ENCODE measurements around the gene NYAP2. TPM values are rescaled to one million over a fixed set of nuclear protein-coding genes. Genes with fewer than 3 reads are reported as not detected.

NYAP2 gene
- total RNA-seq, 1 experiment from 2014 or later = 2.3 TPM

DNA sequence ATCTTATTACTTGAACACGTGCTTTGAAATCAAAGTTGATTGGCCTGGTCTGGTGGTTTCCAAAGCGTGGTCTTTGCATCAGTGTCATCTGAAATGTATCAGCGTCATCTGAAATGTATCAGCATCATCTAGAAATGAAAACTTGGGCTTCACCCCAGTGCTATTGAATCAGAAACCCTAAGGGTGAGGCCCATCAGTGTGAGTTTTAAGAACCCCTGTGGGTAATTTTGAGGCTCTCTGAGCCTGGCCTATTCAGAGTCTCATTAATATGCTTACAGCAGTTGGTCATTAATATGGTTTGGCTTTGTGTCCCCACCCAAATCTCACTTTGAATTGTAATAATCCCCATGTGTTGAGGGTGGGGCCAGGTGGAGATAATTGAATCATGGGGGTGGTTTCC, 85.2 kb downstream of the NYAP2 start:
- DNase-seq (ENCODE audit: low read depth) = no peak

DNA sequence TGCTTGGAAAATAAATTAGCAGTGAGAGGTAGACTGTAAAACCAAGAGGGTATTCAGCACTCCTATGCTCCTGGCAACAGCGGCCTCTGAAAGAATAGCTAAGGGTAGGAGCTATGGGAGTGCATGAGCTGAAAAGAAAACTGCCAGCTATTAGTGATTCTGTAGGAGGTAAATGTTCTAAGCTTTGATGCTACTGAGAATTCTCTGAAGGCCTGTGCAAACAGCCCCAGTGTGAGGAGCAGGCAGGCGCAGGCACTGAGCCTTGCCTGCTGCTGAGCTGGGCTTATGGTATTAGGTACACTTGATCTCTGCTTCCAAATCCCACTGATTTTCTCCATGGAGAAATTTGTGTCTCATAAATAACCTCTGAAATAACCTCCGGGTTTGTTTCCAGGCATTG, 86.7 kb downstream of the NYAP2 start:
- no peak for DNase-seq (ENCODE audit: low read depth)

DNA sequence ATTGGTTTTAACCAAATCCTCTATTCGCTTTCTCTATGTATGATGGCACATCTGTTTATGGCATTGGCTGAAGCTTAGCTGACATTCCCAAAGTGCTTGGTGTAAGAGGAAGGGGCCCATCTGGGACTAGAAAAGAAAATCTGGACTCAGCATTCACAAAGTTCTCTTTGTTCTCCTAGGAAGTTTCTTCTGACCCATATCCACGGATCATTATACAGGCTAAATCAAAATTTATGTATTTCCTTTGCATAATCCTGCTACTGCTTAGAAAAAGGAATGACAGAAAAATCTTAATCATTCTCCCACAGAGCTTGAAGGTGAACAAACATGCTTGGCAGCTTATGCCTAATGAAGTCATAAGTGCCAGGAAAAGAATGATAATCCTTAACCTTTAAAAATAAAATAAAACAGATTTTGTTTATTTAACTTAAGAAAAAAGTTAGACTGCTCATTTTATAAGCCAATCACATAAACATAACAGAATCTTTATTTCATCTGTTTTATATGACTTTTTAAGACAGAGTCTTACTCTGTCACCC, 88.4 kb downstream of the NYAP2 start:
- DNase-seq (ENCODE audit: low read depth) = peak; percentile 79

DNA sequence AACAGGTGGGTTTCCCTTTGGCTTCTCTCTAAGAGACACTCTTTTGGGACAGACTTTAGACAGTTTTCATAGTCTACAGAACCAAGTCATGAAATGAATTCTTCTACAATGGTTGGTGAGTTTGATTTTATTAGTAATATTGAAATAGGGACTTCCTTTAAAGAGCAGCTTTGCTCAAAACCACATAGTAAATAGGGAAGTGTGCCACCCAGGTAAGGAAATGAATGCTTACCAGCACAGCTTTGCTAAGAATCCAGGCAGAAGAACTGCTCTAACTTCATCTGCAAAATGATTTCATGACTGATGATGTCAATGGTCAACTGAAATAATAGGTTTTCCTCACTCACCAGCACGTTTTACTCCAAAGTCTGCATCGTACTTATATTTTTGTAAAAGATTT, 89.2 kb downstream of the NYAP2 start:
- no peak for DNase-seq (ENCODE audit: low read depth)

DNA sequence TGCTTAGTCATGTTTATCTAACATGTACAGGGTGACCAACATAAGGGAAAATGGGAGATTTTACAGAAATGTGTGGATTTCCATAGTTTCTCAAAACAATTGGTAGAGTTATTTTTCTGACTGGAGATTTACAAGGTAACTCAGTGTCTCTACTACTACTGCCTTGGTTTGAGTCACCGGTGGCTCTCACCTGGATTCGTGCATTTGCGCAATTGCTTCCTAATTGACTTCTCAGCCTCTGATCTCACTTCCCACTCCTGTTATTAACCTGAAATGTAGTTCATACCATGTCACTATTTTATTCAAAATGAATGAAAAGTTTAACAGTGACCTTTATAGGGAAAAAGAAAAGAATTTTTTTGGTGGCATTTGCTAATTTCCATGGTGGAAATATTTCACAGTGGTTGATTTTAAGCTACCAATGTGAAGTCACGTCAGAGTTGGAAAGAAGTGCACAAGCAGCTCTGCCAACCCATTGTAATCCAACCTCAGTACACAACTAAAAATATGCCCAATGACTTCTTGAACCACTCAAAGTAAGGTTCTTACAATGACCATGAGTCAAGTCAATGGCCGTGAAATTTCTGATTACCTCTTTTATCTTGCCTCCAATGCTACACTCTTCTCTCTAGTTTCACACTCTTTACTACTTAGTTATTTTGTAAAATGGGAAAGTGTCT, 94.0 kb downstream of the NYAP2 start:
- DNase-seq (ENCODE audit: low read depth) = no peak

DNA sequence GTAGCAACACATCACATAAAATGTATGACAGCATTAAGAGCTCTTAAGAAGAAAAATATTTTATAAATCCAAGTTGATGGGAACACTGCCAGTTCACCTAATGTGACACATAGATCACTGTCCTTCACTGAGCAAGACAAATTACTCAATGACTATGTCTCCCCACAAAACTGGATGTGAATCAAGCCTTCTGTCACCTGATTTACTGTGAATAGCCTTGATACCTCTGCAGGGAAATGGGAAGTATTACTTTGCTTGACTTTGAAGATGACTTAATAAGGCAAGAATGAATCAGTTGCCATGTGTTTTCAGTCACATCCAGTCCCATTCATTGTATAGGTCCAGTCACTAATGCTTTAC, 94.6 kb downstream of the NYAP2 start:
- DNase-seq (ENCODE audit: low read depth) = peak; percentile 98

DNA sequence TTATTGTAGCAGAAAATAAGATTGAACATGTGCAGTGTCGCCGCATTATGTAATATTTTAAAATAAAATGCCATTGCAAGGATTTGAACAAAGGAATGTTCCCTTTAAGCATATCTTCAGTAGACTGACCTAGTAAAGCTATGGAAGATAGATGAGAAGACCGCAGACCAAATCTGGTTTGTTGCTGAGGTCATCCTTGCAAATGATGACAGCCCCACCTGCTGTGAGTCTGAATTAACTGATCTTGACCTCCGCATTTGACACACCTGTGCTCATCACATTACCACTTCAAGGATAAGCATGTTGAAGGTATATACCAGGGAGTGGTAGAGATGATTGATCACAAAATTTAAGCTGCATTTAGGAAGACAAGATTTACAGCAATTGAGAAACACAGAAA, 96.2 kb downstream of the NYAP2 start:
- peak; percentile 32 for DNase-seq (ENCODE audit: low read depth)

DNA sequence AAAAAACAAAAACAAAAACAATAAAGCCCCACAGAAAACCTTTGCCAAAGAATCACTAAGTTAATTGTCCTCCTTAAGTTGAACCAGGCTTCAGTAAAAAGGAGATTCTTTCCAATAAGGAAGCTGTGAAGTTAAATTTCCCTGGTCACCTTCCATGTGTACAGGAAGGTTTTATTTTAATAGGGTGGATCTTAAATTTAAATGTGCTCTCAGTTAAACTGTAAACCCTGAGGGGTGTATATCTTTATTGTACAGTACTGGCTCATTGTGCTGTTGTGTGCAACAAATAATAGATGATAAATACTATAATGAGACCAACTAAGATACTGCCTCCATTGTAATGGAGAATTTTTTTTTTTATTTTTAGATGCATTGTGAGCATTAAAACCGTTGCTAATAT, 97.1 kb downstream of the NYAP2 start:
- no peak for DNase-seq (ENCODE audit: low read depth)

DNA sequence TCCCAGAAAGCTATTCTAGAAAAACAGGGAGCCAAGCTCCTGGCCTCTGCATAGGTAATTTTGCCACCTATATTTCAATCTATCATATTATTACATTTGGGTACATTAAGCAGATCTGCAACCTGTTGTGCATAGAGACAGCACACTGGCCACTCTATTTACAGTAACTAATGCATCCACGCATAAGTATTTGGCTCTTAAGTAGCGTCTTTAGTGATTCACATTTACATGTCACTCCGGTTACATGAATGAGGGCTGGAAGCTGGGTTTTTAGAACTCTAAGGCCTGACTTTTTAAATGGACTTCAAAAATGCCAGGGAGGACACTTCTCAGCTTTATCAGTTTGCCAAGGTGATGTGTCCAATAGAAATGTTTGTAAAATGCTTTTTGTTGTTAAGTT, 97.7 kb downstream of the NYAP2 start:
- DNase-seq (ENCODE audit: low read depth) = peak; percentile 28

DNA sequence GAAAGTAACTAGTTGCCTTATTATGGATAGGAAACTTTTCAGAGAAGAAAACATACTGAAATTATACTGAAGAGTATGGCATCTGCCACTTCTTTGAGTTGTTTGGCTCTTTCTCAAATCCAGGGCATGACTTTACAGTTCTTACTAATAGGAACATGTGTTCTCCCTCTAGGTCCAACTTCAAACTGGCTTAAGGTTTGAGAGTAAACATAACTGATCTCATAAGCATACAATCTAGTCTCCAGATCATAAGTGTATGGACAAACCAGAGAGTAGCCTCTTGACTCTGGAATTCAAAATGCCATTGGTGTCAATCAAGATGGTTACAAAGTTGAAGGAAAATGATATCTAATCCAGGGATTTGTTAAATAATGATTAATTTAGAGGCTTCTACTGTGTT, 101.5 kb downstream of the NYAP2 start:
- DNase-seq (ENCODE audit: low read depth) = no peak

DNA sequence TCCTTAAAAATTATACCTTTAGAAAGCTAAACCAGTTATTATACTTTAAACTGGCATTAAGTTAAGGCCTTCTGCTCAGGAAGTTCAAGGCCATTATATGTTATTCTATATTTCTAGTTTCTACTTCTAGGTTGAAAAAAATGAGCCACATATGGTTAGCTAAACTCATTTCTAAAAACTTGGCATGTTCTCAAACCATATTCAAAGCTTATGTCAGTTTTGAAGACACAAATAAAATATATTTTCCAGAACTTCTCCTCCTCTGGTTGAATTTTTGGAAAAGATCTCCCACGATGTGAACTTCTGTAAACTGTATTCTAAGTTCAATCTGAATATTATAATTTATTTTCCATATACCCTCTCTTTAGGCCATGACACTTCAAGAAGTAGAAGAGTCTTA, 103.5 kb downstream of the NYAP2 start:
- no peak for DNase-seq (ENCODE audit: low read depth)

DNA sequence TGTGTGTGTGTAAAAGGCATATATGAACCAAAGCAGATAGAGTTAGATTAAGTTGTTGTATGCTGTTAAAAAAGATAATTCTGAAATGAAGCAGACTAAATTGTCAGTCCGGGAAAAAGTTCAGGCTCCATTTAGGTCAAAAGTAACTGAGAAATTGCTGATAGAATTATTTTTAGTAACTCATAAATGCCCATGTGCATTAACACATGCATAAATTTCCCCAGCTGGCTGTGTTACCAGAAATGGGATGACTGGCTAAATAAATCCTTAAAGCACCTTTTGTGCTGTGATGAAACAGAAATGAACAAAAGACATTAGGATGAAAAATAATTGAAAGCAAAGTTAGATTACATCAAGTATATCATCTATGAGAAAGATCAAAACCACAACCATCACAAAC, 111.3 kb downstream of the NYAP2 start:
- DNase-seq (ENCODE audit: low read depth) = peak; percentile 36

DNA sequence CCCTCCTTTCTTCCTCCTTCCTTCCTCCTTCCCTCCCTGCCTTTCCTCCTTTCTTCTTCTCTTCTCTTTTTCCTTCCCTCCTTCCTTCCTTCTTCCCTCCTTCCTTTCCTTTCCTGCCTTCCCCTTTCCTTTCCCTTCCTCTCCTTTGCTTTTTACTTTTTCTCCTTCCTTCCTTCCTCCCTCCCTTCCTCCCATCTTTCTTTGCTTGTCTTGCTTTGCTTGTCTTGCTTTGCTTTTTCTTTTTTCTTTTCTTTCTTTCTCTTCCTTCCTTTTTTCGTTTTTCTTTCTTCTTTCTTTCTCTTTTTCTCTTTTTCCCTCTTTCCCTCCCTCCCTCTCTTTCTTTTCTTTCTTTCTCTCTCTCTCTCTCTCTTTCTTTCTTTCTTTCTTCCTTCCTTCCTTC, 113.0 kb downstream of the NYAP2 start:
- DNase-seq (ENCODE audit: low read depth) = no peak

DNA sequence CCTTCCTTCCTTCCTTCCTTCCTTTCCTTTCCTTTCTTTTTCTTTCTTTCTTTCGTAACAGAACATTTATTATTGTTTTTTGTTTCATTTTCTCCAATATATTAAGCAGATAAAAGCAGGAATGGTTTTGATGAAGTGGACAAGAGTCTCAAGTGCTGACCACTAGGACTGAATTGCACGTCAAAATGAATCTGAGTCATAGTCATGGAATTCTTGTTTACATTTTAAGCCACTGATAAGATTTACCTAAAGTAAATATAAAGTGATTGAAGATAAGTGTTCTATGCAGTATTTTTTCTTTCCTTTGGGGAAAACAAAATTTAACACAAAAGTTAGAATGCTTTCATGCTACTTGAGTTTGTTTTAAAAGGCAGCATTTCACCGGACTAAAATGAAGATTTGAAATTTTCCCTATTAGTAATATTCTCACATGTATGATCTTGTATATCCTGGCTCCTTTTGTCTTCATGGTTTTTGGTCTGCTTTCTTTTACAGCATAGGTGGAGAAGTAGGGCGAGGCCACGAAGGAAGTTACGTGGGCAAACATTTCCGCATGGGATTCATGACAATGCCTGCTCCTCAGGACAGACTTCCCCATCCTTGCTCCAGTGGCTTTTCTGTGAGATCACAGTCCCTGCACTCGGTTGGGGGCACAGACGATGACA, 113.5 kb downstream of the NYAP2 start:
- DNase-seq (ENCODE audit: low read depth) = peak; percentile 82

DNA sequence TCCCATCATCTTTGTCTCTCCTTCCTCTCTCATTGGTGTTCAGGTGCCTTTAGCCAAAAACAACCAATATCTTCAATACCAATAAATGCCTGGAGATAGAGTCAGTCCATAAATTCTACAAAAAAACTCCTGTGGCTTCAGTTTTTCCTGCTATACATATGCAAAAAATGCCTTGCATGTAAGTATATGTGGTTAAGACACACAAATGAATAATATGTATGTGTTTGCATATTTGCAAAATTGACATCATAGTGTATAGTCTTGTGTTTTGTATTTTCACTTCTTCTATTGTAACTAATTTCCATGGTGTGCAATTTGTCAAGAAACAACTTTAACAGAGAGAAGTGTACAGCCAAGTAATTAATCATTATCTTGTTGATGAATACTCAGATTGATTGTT, 115.5 kb downstream of the NYAP2 start:
- no peak for DNase-seq (ENCODE audit: low read depth)

DNA sequence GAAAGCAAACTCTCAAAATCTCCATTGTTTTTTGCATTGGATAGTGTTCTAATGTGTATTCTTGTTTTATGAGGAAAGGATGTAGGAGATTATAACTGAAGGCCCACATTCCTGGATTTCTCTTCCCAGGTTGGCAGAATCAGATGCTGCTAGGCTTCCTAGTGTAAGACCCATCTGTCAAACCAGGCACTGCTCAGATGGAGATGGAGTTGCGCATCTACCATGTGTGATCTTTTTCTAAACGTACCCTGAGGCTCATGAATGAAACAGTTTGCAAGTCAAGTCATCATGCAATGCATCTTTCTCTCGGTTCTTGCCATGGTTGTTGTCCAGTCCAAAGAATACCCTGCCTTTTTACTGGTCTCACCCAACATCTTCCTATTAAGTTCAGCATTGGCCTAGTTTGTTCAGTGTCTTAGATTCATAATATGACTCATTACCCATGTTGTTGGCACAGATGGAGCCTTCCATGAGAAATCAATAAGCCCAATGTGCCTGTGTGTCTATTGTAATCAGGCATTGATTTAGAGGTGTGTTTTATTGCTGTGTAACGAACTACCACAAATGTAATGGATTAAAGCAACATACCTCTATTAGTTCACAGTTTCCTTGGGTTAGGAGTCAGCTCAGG, 127.4 kb downstream of the NYAP2 start:
- DNase-seq (ENCODE audit: low read depth) = no peak

DNA sequence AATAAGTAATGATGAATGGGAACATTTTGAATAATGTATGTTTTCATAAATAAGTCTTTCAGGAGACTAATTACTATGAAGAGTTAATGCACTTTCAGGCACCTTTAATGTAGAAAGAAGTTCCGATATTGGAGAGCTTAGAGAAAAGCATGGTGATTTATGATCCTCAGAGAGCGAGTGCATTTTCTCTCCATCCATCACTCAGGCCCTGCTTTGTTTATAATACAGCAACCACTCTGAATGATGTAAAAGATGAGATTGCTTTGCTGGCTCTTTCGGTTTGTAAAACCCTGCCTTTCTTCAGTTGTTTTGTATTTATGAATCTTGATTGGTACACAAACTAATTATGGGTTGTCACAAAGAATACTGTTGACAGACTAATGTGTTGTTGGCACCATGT, 132.0 kb downstream of the NYAP2 start:
- DNase-seq (ENCODE audit: low read depth) = no peak

DNA sequence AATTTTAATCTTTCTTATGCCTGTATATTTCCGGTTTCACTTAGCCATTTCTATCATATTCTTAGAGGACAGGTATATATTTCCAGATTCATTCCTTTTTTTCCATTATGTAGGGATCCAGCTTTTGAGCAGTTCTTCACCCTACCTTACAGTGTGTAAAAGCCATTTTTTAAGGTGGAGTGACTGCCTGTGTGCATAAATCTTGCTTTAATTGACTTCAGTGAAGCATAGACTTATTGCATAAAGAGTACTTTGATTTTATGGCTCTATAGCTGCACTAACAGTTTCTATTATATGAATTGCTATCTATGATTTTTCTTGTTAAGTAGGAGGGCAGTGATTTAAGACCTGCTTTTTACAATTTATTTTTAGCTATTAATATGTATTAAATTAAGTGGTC, 132.6 kb downstream of the NYAP2 start:
- DNase-seq (ENCODE audit: low read depth) = no peak

DNA sequence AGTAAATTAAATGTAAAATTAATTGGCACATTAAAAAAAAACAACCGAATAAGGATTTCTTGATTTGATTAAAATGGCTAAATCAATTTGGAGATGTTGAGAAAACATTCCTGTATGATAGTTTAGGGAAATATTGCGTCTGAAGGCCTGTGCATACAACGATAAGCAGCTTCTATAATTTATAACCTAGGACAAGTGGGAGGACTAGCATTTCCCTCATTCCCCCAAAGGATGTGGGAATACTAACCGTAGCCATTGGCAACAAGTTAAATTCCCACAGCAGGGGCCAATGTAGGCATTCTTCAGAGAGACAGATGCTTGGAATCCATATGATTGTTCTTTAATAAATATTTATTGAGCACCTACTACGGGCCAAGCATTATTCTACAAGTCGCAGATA, 134.5 kb downstream of the NYAP2 start:
- no peak for DNase-seq (ENCODE audit: low read depth)

DNA sequence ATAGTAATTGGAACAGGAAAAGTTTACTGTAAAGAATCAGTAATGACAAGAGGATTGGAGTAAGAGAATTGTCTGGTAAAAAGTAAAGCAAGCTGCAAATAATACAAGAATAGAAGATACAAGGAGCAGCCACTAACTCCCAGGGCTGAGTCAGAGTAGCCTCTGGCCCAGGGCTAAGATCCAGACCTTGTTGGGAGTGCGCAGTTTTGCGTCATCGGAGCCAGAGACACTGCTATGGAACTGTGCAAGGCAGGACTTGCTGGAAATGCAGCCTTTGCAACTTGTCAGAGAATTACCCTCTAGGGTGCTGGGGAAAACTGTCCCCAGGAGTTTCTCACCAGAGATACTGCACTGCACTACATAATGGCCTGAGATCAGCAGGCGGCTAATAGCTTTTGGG, 135.2 kb downstream of the NYAP2 start:
- DNase-seq (ENCODE audit: low read depth) = peak; percentile 58

DNA sequence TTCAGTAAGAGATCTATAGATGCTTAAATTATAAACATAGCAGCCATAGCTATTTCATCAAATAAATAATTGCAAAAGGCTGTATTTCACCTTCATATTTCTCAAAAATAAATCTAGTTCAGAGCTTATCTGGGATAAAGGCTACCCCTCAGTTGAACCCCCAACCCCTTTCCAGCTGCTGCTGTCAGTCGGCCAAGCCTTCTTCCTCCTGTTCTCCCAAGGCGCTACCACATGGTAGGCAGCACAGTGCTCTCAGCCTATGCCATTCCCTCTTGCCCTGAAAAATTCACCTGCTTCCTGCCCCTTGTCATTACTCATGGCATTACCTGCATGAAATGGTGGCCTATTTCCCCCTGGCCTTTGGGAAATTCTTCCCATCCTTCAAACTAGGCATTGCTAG, 136.5 kb downstream of the NYAP2 start:
- DNase-seq (ENCODE audit: low read depth) = no peak

DNA sequence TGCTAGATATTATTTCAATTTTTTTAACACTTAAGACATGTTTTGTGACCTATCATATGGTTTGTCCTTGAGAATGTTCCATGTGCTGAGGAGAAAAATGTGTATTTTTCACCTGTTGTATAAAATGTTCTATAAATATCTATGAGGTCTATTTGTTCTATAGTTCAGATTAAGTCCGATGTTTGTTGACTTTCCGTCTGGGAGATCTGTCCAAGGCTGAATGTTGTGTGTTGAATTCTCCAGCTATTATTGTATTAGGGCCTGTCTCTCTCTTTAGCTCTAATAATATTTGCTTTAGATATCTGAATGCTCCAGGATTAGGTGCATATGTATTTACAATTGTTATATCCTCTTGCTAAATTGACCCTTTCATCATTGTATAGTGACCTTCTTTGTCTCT, 144.1 kb downstream of the NYAP2 start:
- no peak for DNase-seq (ENCODE audit: low read depth)

DNA sequence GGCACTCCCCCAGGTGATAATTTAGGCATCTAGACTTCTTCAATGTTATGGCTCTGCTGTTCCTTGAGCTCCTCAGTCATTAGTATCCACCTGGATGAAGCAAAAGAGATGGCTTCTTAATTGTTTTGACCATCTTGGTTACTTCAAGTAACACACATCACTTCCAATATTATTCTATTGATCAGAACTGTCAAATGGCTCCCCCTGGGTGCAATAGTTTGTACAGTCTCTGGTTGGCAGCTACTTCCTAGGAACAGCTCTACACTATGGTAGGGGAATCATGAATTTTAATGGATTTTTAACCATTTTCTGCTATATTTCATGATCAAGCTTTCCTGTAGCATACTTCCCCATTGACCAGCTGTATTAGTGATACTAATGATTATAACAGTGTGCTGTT, 157.0 kb downstream of the NYAP2 start:
- no peak for DNase-seq (ENCODE audit: low read depth)
